GM04504 (cell line): ENCODE measurements around the gene TRPM6.
A peak's percentile ranks its signal among the peaks of the same experiment; 100 is the strongest.

Experiments used
- DNase-seq: peaks from one replicate; pipeline ENCODE4 v3.0.0-alpha.2; 2012; ENCODE audit warnings: low read depth

TRPM6 gene

GRCh38 chr9:74771672-74772071 lies 116.0 kb downstream of the TRPM6 start:
- no peak for DNase-seq

- no peak for DNase-seq
Measured at GRCh38 chr9:74771262-74771585, 116.5 kb downstream of the TRPM6 start.

GRCh38 chr9:74770508-74771261 lies 117.0 kb downstream of the TRPM6 start:
- no peak for DNase-seq

- no peak for DNase-seq
Measured at GRCh38 chr9:74765481-74765971, 122.2 kb downstream of the TRPM6 start.

GRCh38 chr9:74762950-74763349 lies 124.8 kb downstream of the TRPM6 start:
- no peak for DNase-seq

- no peak for DNase-seq
Measured at GRCh38 chr9:74760031-74760700, 127.6 kb downstream of the TRPM6 start.

GRCh38 chr9:74755999-74756398 lies 131.7 kb downstream of the TRPM6 start:
- DNase-seq = no peak

GRCh38 chr9:74755355-74755754 lies 132.4 kb downstream of the TRPM6 start:
- DNase-seq = no peak

GRCh38 chr9:74753650-74754049 lies 134.1 kb downstream of the TRPM6 start:
- DNase-seq = no peak

- DNase-seq = no peak
Measured at GRCh38 chr9:74748966-74749365, 138.8 kb downstream of the TRPM6 start.

- DNase-seq = peak; percentile 10
Measured at GRCh38 chr9:74742792-74743730, 144.7 kb downstream of the TRPM6 start.

GRCh38 chr9:74742191-74742790 lies 145.4 kb downstream of the TRPM6 start:
- DNase-seq = no peak

GRCh38 chr9:74736646-74737045 lies 151.1 kb downstream of the TRPM6 start:
- no peak for DNase-seq

- DNase-seq = no peak
Measured at GRCh38 chr9:74735761-74736160, 152.0 kb downstream of the TRPM6 start.

- DNase-seq = no peak
Measured at GRCh38 chr9:74729136-74729695, 158.5 kb downstream of the TRPM6 start.

GRCh38 chr9:74728176-74728575 lies 159.5 kb downstream of the TRPM6 start:
- DNase-seq = no peak

GRCh38 chr9:74726581-74726980 lies 161.1 kb downstream of the TRPM6 start:
- DNase-seq = no peak

- no peak for DNase-seq
Measured at GRCh38 chr9:74724317-74724716, 163.4 kb downstream of the TRPM6 start.

- no peak for DNase-seq
Measured at GRCh38 chr9:74721696-74722660, 165.7 kb downstream of the TRPM6 start.

- DNase-seq = no peak
Measured at GRCh38 chr9:74719306-74719705, 168.4 kb downstream of the TRPM6 start.

GRCh38 chr9:74718709-74719108 lies 169.0 kb downstream of the TRPM6 start:
- no peak for DNase-seq
